Sigmoid colon (tissue), 3 donors: Measurements from ENCODE around the gene PNPT1.

Source experiments
- POLR2A ChIP-seq, 2 donors: fragments of 450-650 bp; IDR thresholded peaks; one replicate each; pipeline ENCODE4 v1.6.1; 2016; ENCODE audit warnings: antibody characterized with exemption in 2 of 2, mild to moderate bottlenecking in 2 of 2, moderate library complexity in 2 of 2
- TF ChIP-seq, protein P1 (sequence below), 4 experiments: fragments of 450-650 bp in 3 of 4; fragments of 200-600 bp in 1 of 4; IDR thresholded peaks; one replicate each; pipeline ENCODE4 v1.5.1; 2016 to 2019; ENCODE audit warnings: antibody characterized with exemption in 4 of 4, mild to moderate bottlenecking in 3 of 4, moderate library complexity in 2 of 4

DNA sequence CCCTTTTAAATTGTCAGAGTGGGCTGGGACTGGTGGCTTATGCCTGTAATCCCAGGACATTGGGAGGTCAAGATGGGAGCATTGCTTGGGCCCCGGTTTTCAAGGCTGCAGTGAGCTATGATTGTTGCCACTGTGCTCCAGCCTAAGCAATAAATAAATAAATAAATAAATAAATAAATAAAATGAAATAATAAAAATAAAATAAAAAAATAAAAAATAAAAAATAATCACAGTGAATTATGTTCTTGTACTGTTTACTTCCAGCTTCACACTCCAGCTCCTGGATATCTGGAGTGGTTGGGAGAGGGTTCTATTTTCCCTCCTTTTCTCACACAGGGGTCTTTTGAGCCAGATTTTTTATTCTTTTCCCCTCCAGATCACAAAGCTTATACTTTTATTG, 26.2 kb upstream of the PNPT1 start:
- no peak for TF ChIP-seq POLR2A (IDR thresholded peaks at IDR 0.05)
- TF ChIP-seq, protein P1, sequence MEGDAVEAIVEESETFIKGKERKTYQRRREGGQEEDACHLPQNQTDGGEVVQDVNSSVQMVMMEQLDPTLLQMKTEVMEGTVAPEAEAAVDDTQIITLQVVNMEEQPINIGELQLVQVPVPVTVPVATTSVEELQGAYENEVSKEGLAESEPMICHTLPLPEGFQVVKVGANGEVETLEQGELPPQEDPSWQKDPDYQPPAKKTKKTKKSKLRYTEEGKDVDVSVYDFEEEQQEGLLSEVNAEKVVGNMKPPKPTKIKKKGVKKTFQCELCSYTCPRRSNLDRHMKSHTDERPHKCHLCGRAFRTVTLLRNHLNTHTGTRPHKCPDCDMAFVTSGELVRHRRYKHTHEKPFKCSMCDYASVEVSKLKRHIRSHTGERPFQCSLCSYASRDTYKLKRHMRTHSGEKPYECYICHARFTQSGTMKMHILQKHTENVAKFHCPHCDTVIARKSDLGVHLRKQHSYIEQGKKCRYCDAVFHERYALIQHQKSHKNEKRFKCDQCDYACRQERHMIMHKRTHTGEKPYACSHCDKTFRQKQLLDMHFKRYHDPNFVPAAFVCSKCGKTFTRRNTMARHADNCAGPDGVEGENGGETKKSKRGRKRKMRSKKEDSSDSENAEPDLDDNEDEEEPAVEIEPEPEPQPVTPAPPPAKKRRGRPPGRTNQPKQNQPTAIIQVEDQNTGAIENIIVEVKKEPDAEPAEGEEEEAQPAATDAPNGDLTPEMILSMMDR (IDR thresholded peaks at IDR 0.05), result no peak
